Nephron progenitor cell (in vitro differentiated cells): ENCODE measurements around the gene CREBL2.
"Not testable (repeated sequence)": the region's sequence is repeated elsewhere in the genome, so short reads cannot be mapped to it uniquely, and the experiment has no call there.

Experiments used
- DNase-seq: peaks from one replicate; pipeline ENCODE4 v3.0.0; 2021
- H3K27ac Mint-ChIP-seq: 2 replicates; pipeline ENCODE4 v1.8.0; 2021; ENCODE audit warnings: mild to moderate bottlenecking, moderate library complexity, mixed read lengths
- H3K27me3 Mint-ChIP-seq: 2 replicates; pipeline ENCODE4 v1.8.0; 2021; ENCODE audit warnings: mild to moderate bottlenecking, low read depth, mixed read lengths; ENCODE audit not compliant: poor library complexity
- H3K36me3 Mint-ChIP-seq: 2 replicates; pipeline ENCODE4 v1.8.0; 2021; ENCODE audit warnings: low read depth, mixed read lengths
- H3K4me1 Mint-ChIP-seq: 2 replicates; pipeline ENCODE4 v1.8.0; 2021; ENCODE audit warnings: mixed read lengths
- H3K4me3 Mint-ChIP-seq: 2 replicates; pipeline ENCODE4 v1.8.0; 2021; ENCODE audit warnings: mild to moderate bottlenecking, moderate library complexity, mixed read lengths
- H3K9me3 Mint-ChIP-seq: 2 replicates; pipeline ENCODE4 v1.8.0; 2021; ENCODE audit warnings: mild to moderate bottlenecking, moderate library complexity, mixed read lengths
- CTCF ChIP-seq: fragments of 200-600 bp; sonication (generic); IDR thresholded peaks from 2 replicates; pipeline ENCODE4 v1.5.0; 2021; ENCODE audit warnings: antibody characterized with exemption

Gene CREBL2

GRCh38 chr12:12627308-12627827 lies 15.7 kb downstream of the CREBL2 start:
- no peak for DNase-seq
- Mint-ChIP-seq H3K36me3 (peaks cover 50% of the 10 kb centered on the region), H3K4me1 (peaks cover 7% of the 10 kb centered on the region), H3K27ac (no peak overlapping the region), H3K27me3 (peaks cover 4% of the 10 kb centered on the region), H3K4me3 (no peak overlapping the region), H3K9me3 (peaks cover 23% of the 10 kb centered on the region)
- TF ChIP-seq CTCF: no peak

GRCh38 chr12:12628013-12628412 lies 16.3 kb downstream of the CREBL2 start:
- Mint-ChIP-seq H3K9me3 (peaks cover 17% of the 10 kb centered on the region), H3K27ac (no peak overlapping the region), H3K4me1 (peaks cover 6% of the 10 kb centered on the region), H3K27me3 (peaks cover 4% of the 10 kb centered on the region), H3K36me3 (peaks cover 44% of the 10 kb centered on the region), H3K4me3 (no peak overlapping the region)
- TF ChIP-seq CTCF: no peak
- no peak for DNase-seq

- H3K4me3 Mint-ChIP-seq: no peak overlapping the region
- no peaks in the 10 kb centered on the region for H3K9me3 Mint-ChIP-seq
- peaks cover 6% of the 10 kb centered on the region for H3K4me1 Mint-ChIP-seq
- no peak for DNase-seq
- peaks cover 40% of the 10 kb centered on the region for H3K36me3 Mint-ChIP-seq
- H3K27ac Mint-ChIP-seq: no peak overlapping the region
- TF ChIP-seq CTCF: no peak
- H3K27me3 Mint-ChIP-seq: peaks cover 4% of the 10 kb centered on the region
Observed at GRCh38 chr12:12630850-12631249, 19.2 kb downstream of the CREBL2 start.

- H3K9me3 Mint-ChIP-seq: peaks cover 15% of the 10 kb centered on the region
- H3K4me3 Mint-ChIP-seq: no peak overlapping the region
- DNase-seq: no peak
- H3K27ac Mint-ChIP-seq: no peak overlapping the region
- peaks cover 68% of the 10 kb centered on the region for H3K36me3 Mint-ChIP-seq
- H3K27me3 Mint-ChIP-seq: no peaks in the 10 kb centered on the region
- H3K4me1 Mint-ChIP-seq: peaks cover 5% of the 10 kb centered on the region
- no peak for TF ChIP-seq CTCF
Observed at GRCh38 chr12:12635651-12636050, 24.0 kb downstream of the CREBL2 start.

GRCh38 chr12:12636641-12637040 lies 25.0 kb downstream of the CREBL2 start:
- Mint-ChIP-seq H3K27me3 (no peaks in the 10 kb centered on the region), H3K36me3 (peaks cover 76% of the 10 kb centered on the region), H3K9me3 (peaks cover 20% of the 10 kb centered on the region), H3K27ac (no peak overlapping the region), H3K4me3 (no peak overlapping the region), H3K4me1 (no peaks in the 10 kb centered on the region)
- DNase-seq: no peak
- TF ChIP-seq CTCF: no peak

GRCh38 chr12:12639995-12640394 lies 28.3 kb downstream of the CREBL2 start:
- H3K4me3 Mint-ChIP-seq: not testable (repeated sequence)

More at GRCh38 chr12:12639995-12640394, 28.3 kb downstream of the CREBL2 start:
- Mint-ChIP-seq H3K4me1 (peaks cover 23% of the 10 kb centered on the region), H3K9me3 (peaks cover 22% of the 10 kb centered on the region), H3K36me3 (peaks cover 84% of the 10 kb centered on the region)
- H3K27me3 Mint-ChIP-seq, DNase-seq, H3K27ac Mint-ChIP-seq: not testable (repeated sequence)
